Measurements from ENCODE around the gene TRABD.

Gene TRABD

GRCh38 chr22:50205781-50206569 is 20.3 kb downstream of the TRABD start:
- H3K27ac ChIP-seq (ENCODE audit: low read depth, low read length, poor library complexity, severe bottlenecking) = peak overlapping the region; percentile 71
- peaks cover 64% of the 10 kb centered on the region for H3K36me3 ChIP-seq (ENCODE audit: insufficient read depth, low read length)
- H3K9me3 ChIP-seq (ENCODE audit: low read length) = no peaks in the 10 kb centered on the region
- peaks cover 44% of the 10 kb centered on the region for H3K4me1 ChIP-seq (ENCODE audit: insufficient read depth, low read length, severe bottlenecking)
- no peak overlapping the region for H3K4me2 ChIP-seq (ENCODE audit: low read length)
- no peaks in the 10 kb centered on the region for H3K9me2 ChIP-seq (ENCODE audit: low read depth, low read length)
- no peak for TF ChIP-seq EZH2 (IDR thresholded peaks at IDR 0.05; ENCODE audit: borderline replicate concordance, low read length)
- TF ChIP-seq CTCF (IDR thresholded peaks at IDR 0.05; ENCODE audit: low read length) = no peak
- peaks cover 25% of the 10 kb centered on the region for H3K79me2 ChIP-seq (ENCODE audit: insufficient read depth, low read length)
- no peaks in the 10 kb centered on the region for H4K20me1 ChIP-seq (ENCODE audit: insufficient read depth, low read length)
- H3K9ac ChIP-seq (ENCODE audit: low read length) = no peak overlapping the region
- no peaks in the 10 kb centered on the region for H3K27me3 ChIP-seq (ENCODE audit: insufficient read depth, low read length)
- H3K4me3 ChIP-seq (ENCODE audit: low read depth, low read length, poor library complexity, severe bottlenecking) = no peak overlapping the region
- no peak overlapping the region for H2AFZ ChIP-seq (ENCODE audit: low read length)
- H3F3A ChIP-seq (ENCODE audit: insufficient read depth, low read length) = no peaks in the 10 kb centered on the region

- Histone ChIP-seq H3K4me1 (ENCODE audit: insufficient read depth, low read length, severe bottlenecking) (peaks cover 44% of the 10 kb centered on the region), H3K9me3 (ENCODE audit: low read length) (no peaks in the 10 kb centered on the region), H3K36me3 (ENCODE audit: insufficient read depth, low read length) (peaks cover 70% of the 10 kb centered on the region), H2AFZ (ENCODE audit: low read length) (no peak overlapping the region), H3K9me2 (ENCODE audit: low read depth, low read length) (no peaks in the 10 kb centered on the region), H3K79me2 (ENCODE audit: insufficient read depth, low read length) (peaks cover 24% of the 10 kb centered on the region), H3K4me2 (ENCODE audit: low read length) (no peak overlapping the region), H4K20me1 (ENCODE audit: insufficient read depth, low read length) (no peaks in the 10 kb centered on the region), H3K9ac (ENCODE audit: low read length) (no peak overlapping the region), H3K27ac (ENCODE audit: low read depth, low read length, poor library complexity, severe bottlenecking) (peak overlapping the region; percentile 71), H3F3A (ENCODE audit: insufficient read depth, low read length) (no peaks in the 10 kb centered on the region), H3K4me3 (ENCODE audit: low read depth, low read length, poor library complexity, severe bottlenecking) (no peak overlapping the region), H3K27me3 (ENCODE audit: insufficient read depth, low read length) (no peaks in the 10 kb centered on the region)
- TF ChIP-seq CTCF (IDR thresholded peaks at IDR 0.05; ENCODE audit: low read length) (peak; percentile 66), EZH2 (IDR thresholded peaks at IDR 0.05; ENCODE audit: borderline replicate concordance, low read length) (no peak)
Measured at GRCh38 chr22:50206599-50206998, 20.9 kb downstream of the TRABD start.

- Histone ChIP-seq H3K9me3 (ENCODE audit: low read length) (no peaks in the 10 kb centered on the region), H3K4me1 (ENCODE audit: insufficient read depth, low read length, severe bottlenecking) (peaks cover 34% of the 10 kb centered on the region), H3K27me3 (ENCODE audit: insufficient read depth, low read length) (no peaks in the 10 kb centered on the region), H3K9ac (ENCODE audit: low read length) (no peak overlapping the region), H3K9me2 (ENCODE audit: low read depth, low read length) (no peaks in the 10 kb centered on the region), H3K27ac (ENCODE audit: low read depth, low read length, poor library complexity, severe bottlenecking) (peak overlapping the region; percentile 71), H2AFZ (ENCODE audit: low read length) (no peak overlapping the region), H3F3A (ENCODE audit: insufficient read depth, low read length) (no peaks in the 10 kb centered on the region), H3K4me2 (ENCODE audit: low read length) (no peak overlapping the region), H4K20me1 (ENCODE audit: insufficient read depth, low read length) (no peaks in the 10 kb centered on the region), H3K4me3 (ENCODE audit: low read depth, low read length, poor library complexity, severe bottlenecking) (no peak overlapping the region), H3K36me3 (ENCODE audit: insufficient read depth, low read length) (peaks cover 77% of the 10 kb centered on the region), H3K79me2 (ENCODE audit: insufficient read depth, low read length) (peaks cover 21% of the 10 kb centered on the region)
- TF ChIP-seq CTCF (IDR thresholded peaks at IDR 0.05; ENCODE audit: low read length) = no peak
- no peak for TF ChIP-seq EZH2 (IDR thresholded peaks at IDR 0.05; ENCODE audit: borderline replicate concordance, low read length)
Measured at GRCh38 chr22:50207383-50208140, 21.8 kb downstream of the TRABD start.
